MM.1S (cell line): ENCODE results near the gene CDC14A.

Experiments used
- DNase-seq: peaks from one replicate; pipeline ENCODE4 v3.0.0-alpha.2; 2015
- H2AFZ ChIP-seq: fragments of 300-600 bp; sonication (generic); 2 replicates; pipeline ENCODE4 v1.6.0; 2016; ENCODE audit warnings: antibody characterized with exemption, low read length
- H3F3A ChIP-seq: fragments of 300-600 bp; sonication (generic); 2 replicates; pipeline ENCODE4 v1.6.1; 2016; ENCODE audit warnings: mild to moderate bottlenecking, antibody characterized with exemption, low read length, moderate library complexity, mixed read lengths; ENCODE audit not compliant: insufficient read depth
- H3K27ac ChIP-seq: fragments of 300-600 bp; sonication (generic); 2 replicates; pipeline ENCODE4 v1.5.1; 2016; ENCODE audit warnings: mild to moderate bottlenecking, low read length
- H3K27me3 ChIP-seq: fragments of 300-600 bp; sonication (generic); replicated peaks from 2 replicates; pipeline ENCODE4 v1.6.0; 2016; ENCODE audit warnings: low read length; ENCODE audit not compliant: insufficient read depth
- H3K36me3 ChIP-seq: fragments of 300-600 bp; sonication (generic); replicated peaks from 2 replicates; pipeline ENCODE4 v1.6.1; 2016; ENCODE audit warnings: mild to moderate bottlenecking, low read length, mixed read lengths; ENCODE audit not compliant: insufficient read depth
- H3K4me1 ChIP-seq: fragments of 300-600 bp; sonication (generic); 2 replicates; pipeline ENCODE4 v1.6.1; 2016; ENCODE audit warnings: low read length, mixed read lengths
- H3K4me2 ChIP-seq: fragments of 300-600 bp; sonication (generic); 2 replicates; pipeline ENCODE4 v1.6.0; 2016; ENCODE audit warnings: low read depth, low read length
- H3K4me3 ChIP-seq: fragments of 300-600 bp; sonication (generic); 2 replicates; pipeline ENCODE4 v1.5.1; 2016; ENCODE audit warnings: low read length, mixed read lengths
- H3K79me2 ChIP-seq: fragments of 300-600 bp; sonication (generic); 2 replicates; pipeline ENCODE4 v1.6.1; 2016; ENCODE audit warnings: mixed run types, low read length, mixed read lengths
- H3K9ac ChIP-seq: fragments of 300-600 bp; sonication (generic); 2 replicates; pipeline ENCODE4 v1.6.1; 2016; ENCODE audit warnings: low read length, mixed read lengths
- H3K9me2 ChIP-seq: fragments of 300-600 bp; sonication (generic); replicated peaks from 2 replicates; pipeline ENCODE4 v1.6.1; 2016; ENCODE audit warnings: mild to moderate bottlenecking, low read length, mixed read lengths; ENCODE audit not compliant: insufficient read depth
- H3K9me3 ChIP-seq: fragments of 300-600 bp; sonication (generic); replicated peaks from 2 replicates; pipeline ENCODE4 v1.6.1; 2016; ENCODE audit warnings: mild to moderate bottlenecking, low read length, mixed read lengths; ENCODE audit not compliant: insufficient read depth
- H4K20me1 ChIP-seq: fragments of 300-600 bp; sonication (generic); 2 replicates; pipeline ENCODE4 v1.6.1; 2016; ENCODE audit warnings: mild to moderate bottlenecking, low read length, moderate library complexity, mixed read lengths; ENCODE audit not compliant: insufficient read depth
- CTCF ChIP-seq: fragments of 300-600 bp; sonication (generic); IDR thresholded peaks from 2 replicates; pipeline ENCODE4 v1.5.1; 2016; ENCODE audit warnings: antibody characterized with exemption, low read length, mixed read lengths
- EZH2 ChIP-seq: fragments of 300-600 bp; sonication (generic); optimal IDR thresholded peaks from 2 replicates; pipeline ENCODE3; 2017; ENCODE audit warnings: low read depth, mild to moderate bottlenecking, antibody characterized with exemption, low read length, mixed read lengths
- EZH2phosphoT487 ChIP-seq: fragments of 300-600 bp; sonication (generic); IDR thresholded peaks from 2 replicates; pipeline ENCODE4 v1.6.1; 2018; ENCODE audit warnings: antibody characterized with exemption, low read length

CDC14A gene

DNA sequence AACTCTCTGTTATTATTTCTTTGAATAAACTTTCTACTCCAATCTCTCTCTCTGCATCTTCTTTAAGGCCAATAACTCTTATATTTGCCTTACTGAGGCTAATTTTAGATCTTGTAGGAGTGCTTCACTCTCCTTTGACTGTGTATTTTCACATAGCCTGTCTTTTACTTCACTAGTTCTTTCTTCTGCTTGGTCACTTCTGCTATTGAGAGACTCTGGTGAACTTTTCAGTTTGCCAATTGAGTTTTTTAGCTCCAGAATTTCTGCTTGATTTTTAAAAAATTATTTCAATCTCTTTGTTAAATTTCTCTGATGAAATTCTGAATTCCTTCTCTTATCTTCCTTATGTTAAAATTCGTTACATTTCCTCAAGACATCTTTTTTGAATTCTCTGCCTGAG is 203.9 kb downstream of the CDC14A start:
- Histone ChIP-seq H3K36me3 (no peaks in the 10 kb centered on the region), H3K4me2 (no peak overlapping the region), H3K9me3 (no peaks in the 10 kb centered on the region), H3K4me1 (no peaks in the 10 kb centered on the region), H3K9ac (no peak overlapping the region), H3F3A (no peaks in the 10 kb centered on the region), H2AFZ (no peak overlapping the region), H3K27me3 (no peaks in the 10 kb centered on the region), H3K27ac (no peak overlapping the region), H3K9me2 (no peaks in the 10 kb centered on the region), H3K79me2 (no peaks in the 10 kb centered on the region), H4K20me1 (no peaks in the 10 kb centered on the region), H3K4me3 (no peak overlapping the region)
- TF ChIP-seq EZH2phosphoT487, result no peak
- TF ChIP-seq EZH2, result no peak
- TF ChIP-seq CTCF, result no peak
- DNase-seq, result no peak

DNA sequence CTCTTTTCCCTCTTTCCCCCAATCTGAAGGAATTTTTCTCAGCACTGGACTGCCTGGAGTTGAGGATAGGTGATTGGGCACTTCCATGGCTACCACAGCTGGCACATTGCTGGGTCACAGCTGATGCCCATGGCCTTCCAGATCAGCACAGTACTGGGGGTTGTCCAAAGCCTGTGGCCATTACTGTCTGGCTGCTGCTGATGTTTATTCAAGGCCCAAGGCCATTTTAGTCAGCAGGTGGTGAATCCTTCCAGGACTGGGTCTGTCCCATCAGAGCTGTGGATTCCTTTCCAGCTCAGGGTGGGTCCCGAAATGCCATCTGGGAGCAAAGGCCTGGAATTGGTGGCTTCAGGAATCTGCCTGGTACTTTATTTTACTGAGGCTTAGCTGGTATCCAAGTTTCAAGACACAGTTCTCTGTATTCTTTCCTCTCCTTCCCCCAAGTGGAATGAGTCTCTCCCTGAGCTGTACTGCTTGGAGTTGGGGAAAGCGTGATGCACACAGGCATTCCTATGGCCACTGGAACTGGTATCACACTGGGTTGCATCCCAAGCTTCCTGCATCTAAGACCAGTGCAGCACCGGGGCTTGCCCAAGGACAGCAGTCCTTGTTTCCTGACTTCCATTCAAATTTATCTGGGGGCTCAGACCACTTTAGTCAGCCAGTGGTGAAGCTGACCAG is 204.8 kb downstream of the CDC14A start:
- no peak overlapping the region for H3K4me2 ChIP-seq
- H3K4me1 ChIP-seq, result no peaks in the 10 kb centered on the region
- no peaks in the 10 kb centered on the region for H3K9me2 ChIP-seq
- H3K79me2 ChIP-seq, result no peaks in the 10 kb centered on the region
- no peaks in the 10 kb centered on the region for H3K27me3 ChIP-seq
- no peak overlapping the region for H2AFZ ChIP-seq
- no peaks in the 10 kb centered on the region for H3K36me3 ChIP-seq
- no peak overlapping the region for H3K9ac ChIP-seq
- H4K20me1 ChIP-seq, result no peaks in the 10 kb centered on the region
- no peak for DNase-seq
- no peaks in the 10 kb centered on the region for H3K9me3 ChIP-seq
- no peak overlapping the region for H3K27ac ChIP-seq
- TF ChIP-seq EZH2, result no peak
- no peak for TF ChIP-seq EZH2phosphoT487
- no peak for TF ChIP-seq CTCF
- H3F3A ChIP-seq, result no peaks in the 10 kb centered on the region
- no peak overlapping the region for H3K4me3 ChIP-seq

GRCh38 chr1:100557606-100557953 is 205.3 kb downstream of the CDC14A start:
- Histone ChIP-seq H3K27me3 (no peaks in the 10 kb centered on the region), H2AFZ (no peak overlapping the region), H3K4me1 (no peaks in the 10 kb centered on the region), H3F3A (no peaks in the 10 kb centered on the region), H3K4me2 (no peak overlapping the region), H3K79me2 (no peaks in the 10 kb centered on the region), H3K4me3 (no peak overlapping the region), H3K9ac (no peak overlapping the region), H3K27ac (no peak overlapping the region), H4K20me1 (no peaks in the 10 kb centered on the region), H3K9me2 (no peaks in the 10 kb centered on the region), H3K36me3 (no peaks in the 10 kb centered on the region), H3K9me3 (no peaks in the 10 kb centered on the region)
- no peak for TF ChIP-seq EZH2
- no peak for TF ChIP-seq EZH2phosphoT487
- TF ChIP-seq CTCF, result no peak
- no peak for DNase-seq
